Measurements from ENCODE around the gene UVSSA.

DNA sequence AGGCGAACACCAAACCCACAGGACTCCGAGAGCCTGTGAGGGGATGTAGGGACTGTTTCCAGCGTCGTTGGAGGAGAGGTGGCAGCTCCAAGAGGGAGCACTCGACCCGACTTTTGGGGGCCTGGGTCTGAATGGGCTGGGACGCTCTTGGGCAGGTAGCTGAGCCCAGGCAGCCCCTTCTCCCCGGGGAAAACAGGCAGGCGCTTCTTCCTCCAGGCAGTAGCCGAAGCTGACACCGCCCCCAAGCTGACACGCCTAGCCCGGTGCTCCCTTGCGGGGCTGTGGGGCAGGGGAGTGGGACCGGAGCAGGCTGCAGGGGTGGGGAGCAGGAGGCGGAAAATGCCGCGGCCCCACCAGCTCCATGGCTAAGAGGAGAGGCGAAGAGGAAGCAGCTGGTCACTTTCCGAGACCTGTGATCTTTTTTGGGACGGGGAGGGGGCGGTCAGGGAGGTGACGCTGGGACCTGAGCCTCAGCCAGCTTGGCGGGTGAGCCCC, 55.1 kb downstream of the UVSSA start:
- no peak for TF ChIP-seq POLR2A (IDR thresholded peaks at IDR 0.05)
- TF ChIP-seq, protein P1, sequence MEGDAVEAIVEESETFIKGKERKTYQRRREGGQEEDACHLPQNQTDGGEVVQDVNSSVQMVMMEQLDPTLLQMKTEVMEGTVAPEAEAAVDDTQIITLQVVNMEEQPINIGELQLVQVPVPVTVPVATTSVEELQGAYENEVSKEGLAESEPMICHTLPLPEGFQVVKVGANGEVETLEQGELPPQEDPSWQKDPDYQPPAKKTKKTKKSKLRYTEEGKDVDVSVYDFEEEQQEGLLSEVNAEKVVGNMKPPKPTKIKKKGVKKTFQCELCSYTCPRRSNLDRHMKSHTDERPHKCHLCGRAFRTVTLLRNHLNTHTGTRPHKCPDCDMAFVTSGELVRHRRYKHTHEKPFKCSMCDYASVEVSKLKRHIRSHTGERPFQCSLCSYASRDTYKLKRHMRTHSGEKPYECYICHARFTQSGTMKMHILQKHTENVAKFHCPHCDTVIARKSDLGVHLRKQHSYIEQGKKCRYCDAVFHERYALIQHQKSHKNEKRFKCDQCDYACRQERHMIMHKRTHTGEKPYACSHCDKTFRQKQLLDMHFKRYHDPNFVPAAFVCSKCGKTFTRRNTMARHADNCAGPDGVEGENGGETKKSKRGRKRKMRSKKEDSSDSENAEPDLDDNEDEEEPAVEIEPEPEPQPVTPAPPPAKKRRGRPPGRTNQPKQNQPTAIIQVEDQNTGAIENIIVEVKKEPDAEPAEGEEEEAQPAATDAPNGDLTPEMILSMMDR (IDR thresholded peaks at IDR 0.05) = no peak

Measured in vagina (tissue), 2 donors.